ENCODE data around the gene EDN1. TPM values are rescaled to one million over a fixed set of nuclear protein-coding genes. Genes with fewer than 3 reads are reported as not detected.
A peak's percentile ranks its signal among the peaks of the same experiment; 100 is the strongest.
"Not testable (repeated sequence)": the region's sequence is repeated elsewhere in the genome, so short reads cannot be mapped to it uniquely, and the experiment has no call there.

The EDN1 gene
- polyA plus RNA-seq, 6 donors from 2014 or later, result 0.13 to 0.27 (median 0.16) TPM; not detected in 3

DNA sequence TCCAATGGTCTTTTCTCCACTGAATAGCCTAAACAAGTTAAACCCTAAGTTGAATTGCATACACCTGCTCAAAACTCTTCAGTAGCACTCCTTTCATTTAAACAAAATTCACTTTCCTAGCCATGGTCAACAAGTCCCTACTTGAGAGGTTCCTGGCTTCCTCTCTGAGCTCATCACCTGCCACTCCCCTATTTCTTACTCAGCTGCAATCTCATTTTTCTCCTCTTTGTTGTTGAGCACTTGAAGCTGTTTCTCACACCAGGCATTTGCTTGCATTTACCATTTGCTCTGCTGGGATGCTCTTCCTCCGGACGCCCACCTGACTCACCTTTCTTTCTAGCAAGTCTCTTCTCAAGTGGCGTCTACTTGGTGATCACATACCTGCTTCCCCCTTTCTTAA is 38.5 kb downstream of the EDN1 start:
- no peaks in the 10 kb centered on the region for H3K36me3 Mint-ChIP-seq
- DNase-seq, result no peak
- ATAC-seq (ENCODE audit: low read depth in 2 of 2), result no peak
- peak overlapping the region in 1 of 6 donors; percentile 2 for H3K27ac Mint-ChIP-seq
- H3K9me3 Mint-ChIP-seq, result peaks cover 0 to 1% (median 0%) of the 10 kb centered on the region in 7 donors
- peaks cover 0 to 16% (median 5%) of the 10 kb centered on the region in 3 donors for H3K4me1 Mint-ChIP-seq
- no peak overlapping the region for H3K4me3 Mint-ChIP-seq
- H3K27me3 Mint-ChIP-seq, result peaks cover 3 to 6% (median 4%) of the 10 kb centered on the region in 3 donors

DNA sequence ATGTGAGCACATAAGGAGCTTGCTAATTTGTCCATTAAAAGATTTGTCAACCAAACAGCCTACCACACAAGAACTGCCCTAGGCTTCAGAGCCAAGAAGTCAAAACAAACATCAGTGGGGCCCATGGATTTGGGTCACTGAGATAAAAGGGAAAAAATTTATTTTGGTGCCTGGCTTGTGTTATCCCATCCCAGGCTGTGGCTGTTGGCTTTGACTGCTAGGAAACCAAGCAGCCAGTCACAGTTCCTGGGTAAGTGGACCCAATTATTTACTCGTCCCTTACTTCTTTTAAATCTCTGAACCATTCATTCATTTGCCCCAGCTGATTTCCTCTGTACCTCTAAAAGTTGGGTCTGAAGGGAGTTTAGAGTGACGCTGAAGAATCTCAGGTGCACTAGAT is 41.3 kb downstream of the EDN1 start:
- no peak for DNase-seq
- H3K27me3 Mint-ChIP-seq, result peaks cover 0 to 3% (median 0%) of the 10 kb centered on the region in 3 donors
- H3K27ac Mint-ChIP-seq, result peak overlapping the region in 1 of 6 donors; percentile 15
- H3K9me3 Mint-ChIP-seq, result peaks cover 0 to 1% (median 0%) of the 10 kb centered on the region in 7 donors
- no peaks in the 10 kb centered on the region for H3K36me3 Mint-ChIP-seq
- peaks cover 0 to 16% (median 12%) of the 10 kb centered on the region in 3 donors for H3K4me1 Mint-ChIP-seq
- no peak overlapping the region for H3K4me3 Mint-ChIP-seq
- ATAC-seq (ENCODE audit: low read depth in 2 of 2), result no peak

DNA sequence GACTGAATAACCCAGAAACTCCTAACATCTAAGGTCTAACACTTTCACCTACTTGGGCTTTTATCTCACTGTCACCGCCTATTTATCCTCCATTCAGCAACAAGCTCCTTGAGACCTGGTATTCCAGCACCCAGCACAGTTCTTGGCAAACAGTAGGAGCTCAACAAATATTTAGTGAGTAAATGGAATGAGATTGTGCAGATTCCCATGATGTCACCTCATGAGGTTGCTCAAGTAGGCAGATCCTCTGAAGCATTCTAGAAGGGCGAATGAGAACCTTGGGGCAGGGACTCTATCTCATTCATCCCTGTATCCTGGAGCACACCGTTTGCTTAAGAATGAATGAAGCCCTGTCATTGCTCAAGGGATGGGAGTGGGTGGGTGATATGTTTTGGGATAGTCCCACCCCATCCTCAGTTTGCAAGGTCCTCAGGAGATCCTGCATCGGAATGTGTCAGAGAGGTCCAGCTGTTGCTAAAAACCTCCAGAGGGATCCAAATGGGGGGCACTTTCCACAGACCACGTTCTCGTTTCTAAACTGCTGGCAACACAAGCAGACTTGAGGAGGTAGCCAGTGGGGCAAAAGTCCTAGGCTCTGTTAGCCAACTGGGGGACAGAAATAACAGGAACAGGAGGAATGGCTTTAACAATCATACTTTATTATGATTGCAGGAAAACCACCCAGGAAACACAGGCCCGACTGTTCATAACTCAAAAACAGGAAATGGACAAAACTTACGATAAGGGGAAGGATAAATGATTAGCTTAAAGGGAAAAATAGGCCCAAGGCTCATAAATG is 42.0 kb downstream of the EDN1 start:
- DNase-seq, result no peak
- H3K9me3 Mint-ChIP-seq, result peaks cover 0 to 1% (median 0%) of the 10 kb centered on the region in 7 donors
- peaks cover 0 to 3% (median 0%) of the 10 kb centered on the region in 3 donors for H3K27me3 Mint-ChIP-seq
- H3K4me1 Mint-ChIP-seq, result peaks cover 0 to 16% (median 12%) of the 10 kb centered on the region in 3 donors
- peak overlapping the region in 2 of 8 donors; percentile 10 to 67 for H3K4me3 Mint-ChIP-seq
- ATAC-seq (ENCODE audit: low read depth in 2 of 2), result no peak
- peak overlapping the region in 2 of 6 donors; percentile 12 to 15 for H3K27ac Mint-ChIP-seq
- H3K36me3 Mint-ChIP-seq, result no peaks in the 10 kb centered on the region

DNA sequence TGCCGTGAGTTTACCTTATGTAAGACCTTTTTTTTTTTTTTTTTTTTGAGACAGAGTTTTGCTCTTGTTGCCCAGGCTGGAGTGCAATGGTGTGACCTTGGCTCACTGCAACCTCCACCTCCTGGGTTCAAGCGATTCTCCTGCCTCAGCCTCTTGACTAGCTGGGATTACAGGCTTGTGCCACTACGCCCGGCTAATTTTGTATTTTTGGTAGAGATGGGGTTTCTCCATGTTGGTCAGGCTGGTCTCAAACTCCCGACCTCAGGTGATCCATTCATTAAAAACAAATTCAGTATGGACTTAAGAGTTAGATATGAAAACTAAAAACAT is 42.6 kb downstream of the EDN1 start:
- not testable (repeated sequence) for H3K36me3 Mint-ChIP-seq; H3K27ac Mint-ChIP-seq; ATAC-seq (ENCODE audit: low read depth in 2 of 2); H3K4me3 Mint-ChIP-seq; H3K27me3 Mint-ChIP-seq; H3K9me3 Mint-ChIP-seq; DNase-seq
- peaks cover 0 to 16% (median 12%) of the 10 kb centered on the region in 3 donors for H3K4me1 Mint-ChIP-seq

DNA sequence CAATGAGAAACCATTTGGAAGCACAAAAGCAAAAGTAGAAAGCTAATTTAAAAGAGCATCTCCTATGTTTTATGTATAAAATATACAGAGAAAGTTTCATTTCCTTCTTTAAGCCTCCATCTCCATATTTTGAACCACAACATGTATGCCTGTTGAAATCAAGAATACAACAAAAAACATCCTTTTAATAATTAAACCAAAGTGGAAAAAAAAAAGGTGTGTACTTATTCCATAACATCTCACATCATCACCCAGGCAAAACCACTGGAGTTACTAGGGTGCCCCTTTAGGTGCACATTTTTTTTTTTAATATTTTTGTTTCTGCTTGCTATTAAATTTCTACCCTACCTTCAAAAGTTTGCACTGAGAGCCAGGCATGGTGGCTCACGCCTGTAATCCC is 43.0 kb downstream of the EDN1 start:
- Mint-ChIP-seq H3K27ac (no peak overlapping the region), H3K4me3 (peak overlapping the region in 1 of 8 donors; percentile 37), H3K9me3 (peaks cover 0 to 1% (median 0%) of the 10 kb centered on the region in 7 donors), H3K27me3 (peaks cover 0 to 2% (median 0%) of the 10 kb centered on the region in 3 donors), H3K36me3 (no peaks in the 10 kb centered on the region), H3K4me1 (peaks cover 0 to 16% (median 12%) of the 10 kb centered on the region in 3 donors)
- ATAC-seq (ENCODE audit: low read depth in 2 of 2) (no peak), DNase-seq (no peak)

DNA sequence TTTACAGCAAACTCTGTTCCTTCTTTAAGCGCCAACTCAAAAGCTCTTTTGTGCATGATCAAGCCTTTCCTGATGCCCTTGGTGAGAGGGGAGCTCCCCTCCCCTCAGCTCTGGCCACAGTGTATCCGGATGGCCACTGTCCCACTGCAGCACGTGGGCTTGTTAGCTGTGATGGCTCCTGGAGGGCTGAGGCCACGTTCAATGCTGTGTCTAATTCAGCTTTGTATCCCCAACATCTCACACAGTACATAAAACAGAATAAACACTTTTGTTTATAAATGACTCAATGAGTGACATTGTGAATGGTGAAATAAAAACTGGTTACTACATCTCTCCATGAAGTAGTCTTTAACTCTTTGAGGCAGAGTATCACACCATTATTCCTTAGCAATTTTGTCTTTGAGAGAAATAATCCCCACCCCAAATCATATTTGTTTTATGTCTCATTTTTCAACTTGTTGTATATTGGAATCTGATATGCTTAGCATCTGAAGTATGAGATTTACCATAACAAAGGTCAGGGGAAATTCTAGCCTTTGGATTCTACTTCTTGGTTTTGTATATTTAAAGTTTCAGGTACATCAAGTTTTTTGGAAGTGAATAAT is 44.5 kb downstream of the EDN1 start:
- Mint-ChIP-seq H3K27me3 (peaks cover 0 to 4% (median 3%) of the 10 kb centered on the region in 3 donors), H3K27ac (peak overlapping the region in 1 of 6 donors; percentile 50), H3K4me3 (no peak overlapping the region), H3K9me3 (peaks cover 0 to 1% (median 0%) of the 10 kb centered on the region in 7 donors), H3K36me3 (no peaks in the 10 kb centered on the region), H3K4me1 (peaks cover 0 to 16% (median 12%) of the 10 kb centered on the region in 3 donors)
- ATAC-seq (ENCODE audit: low read depth in 2 of 2) (no peak), DNase-seq (no peak)

DNA sequence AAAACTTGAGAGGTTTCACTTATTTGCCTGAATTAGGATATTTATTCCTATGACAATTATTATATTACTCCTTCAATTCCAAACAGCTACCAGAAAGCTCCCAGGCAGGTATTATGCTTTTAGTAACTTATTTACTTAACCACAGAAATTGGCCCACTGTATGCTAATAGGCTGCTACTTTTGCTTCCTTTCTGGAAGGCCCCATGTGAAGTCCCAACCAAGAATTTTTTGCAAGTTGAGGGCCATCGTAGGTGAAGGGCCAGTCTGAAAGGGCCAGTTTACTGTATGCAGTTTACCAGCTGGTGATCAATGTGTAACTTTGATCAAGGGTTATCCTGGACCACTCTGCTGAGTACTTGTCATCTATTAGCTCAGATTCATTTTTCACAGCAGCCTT is 45.0 kb downstream of the EDN1 start:
- H3K27ac Mint-ChIP-seq, result peak overlapping the region in 1 of 6 donors; percentile 50
- H3K4me1 Mint-ChIP-seq, result peaks cover 0 to 16% (median 12%) of the 10 kb centered on the region in 3 donors
- ATAC-seq (ENCODE audit: low read depth in 2 of 2) (no peak), DNase-seq (no peak)
- peaks cover 0 to 9% (median 8%) of the 10 kb centered on the region in 3 donors for H3K27me3 Mint-ChIP-seq
- peaks cover 0 to 1% (median 0%) of the 10 kb centered on the region in 7 donors for H3K9me3 Mint-ChIP-seq
- H3K4me3 Mint-ChIP-seq, result no peak overlapping the region
- H3K36me3 Mint-ChIP-seq, result no peaks in the 10 kb centered on the region

DNA sequence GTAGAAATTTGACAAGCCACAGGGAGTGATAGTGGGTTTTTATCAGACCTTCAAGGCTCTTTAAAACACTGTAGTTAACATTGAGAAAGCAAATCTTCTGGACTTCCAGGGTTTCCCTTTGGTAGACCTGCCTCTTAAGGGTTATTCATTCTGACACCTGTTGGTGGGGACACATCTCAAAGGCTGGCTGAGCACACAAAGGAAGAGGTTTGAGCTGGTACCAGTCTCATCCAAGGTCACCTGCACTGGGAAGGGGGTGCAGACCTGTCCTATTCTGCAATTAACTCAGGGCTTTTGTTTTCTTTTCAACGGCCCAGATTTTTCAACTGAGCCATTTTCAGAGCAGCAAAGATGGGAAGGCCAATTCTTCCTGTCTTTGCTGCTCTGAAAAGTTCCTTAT is 45.6 kb downstream of the EDN1 start:
- peaks cover 0 to 16% (median 12%) of the 10 kb centered on the region in 3 donors for H3K4me1 Mint-ChIP-seq
- H3K27me3 Mint-ChIP-seq, result peaks cover 6 to 14% (median 14%) of the 10 kb centered on the region in 3 donors
- ATAC-seq (ENCODE audit: low read depth in 2 of 2) (no peak), DNase-seq (no peak)
- no peak overlapping the region for H3K4me3 Mint-ChIP-seq
- H3K36me3 Mint-ChIP-seq, result no peaks in the 10 kb centered on the region
- H3K9me3 Mint-ChIP-seq, result peaks cover 0 to under 1% (median 0%) of the 10 kb centered on the region in 7 donors
- H3K27ac Mint-ChIP-seq, result no peak overlapping the region

DNA sequence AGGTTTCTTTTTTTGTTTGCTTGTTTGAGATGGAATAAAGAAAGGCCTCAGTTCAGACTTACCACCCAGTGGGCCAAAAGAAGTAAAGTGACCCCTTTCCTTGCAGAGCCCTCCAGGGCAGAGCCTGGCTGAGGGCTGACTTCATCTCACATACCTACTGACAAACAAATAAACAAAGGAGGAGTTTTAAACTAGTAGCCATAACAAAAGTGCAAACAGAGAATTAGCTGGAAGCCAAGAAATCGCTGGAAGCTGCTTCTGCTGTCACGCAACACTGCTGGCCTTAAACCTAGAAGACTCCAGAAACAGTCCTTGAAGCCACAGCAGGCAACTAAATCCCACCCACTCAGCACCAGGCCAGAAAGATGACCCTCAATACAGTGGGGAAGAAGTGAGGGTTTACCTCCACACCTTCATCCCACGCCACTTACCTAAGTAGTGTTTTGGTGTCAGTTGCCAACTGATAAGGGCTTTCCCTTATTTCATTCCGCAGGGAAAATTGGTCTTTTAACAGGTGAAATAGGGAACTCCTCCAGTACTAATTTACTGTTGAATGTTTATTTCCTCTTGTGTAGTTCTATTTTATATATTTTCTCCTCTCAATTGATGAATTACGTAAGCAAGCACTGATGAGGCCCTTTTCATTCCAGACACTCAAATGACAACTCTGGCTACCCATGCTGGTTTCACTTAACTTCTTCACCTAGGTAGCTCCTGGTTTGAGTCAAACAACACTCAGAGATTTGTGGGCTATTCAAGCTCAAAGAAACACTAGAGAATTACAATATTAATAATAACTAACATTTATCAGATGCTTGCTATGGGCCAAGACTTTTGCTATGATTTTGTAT is 46.2 kb downstream of the EDN1 start:
- no peak overlapping the region for H3K27ac Mint-ChIP-seq
- peaks cover 9 to 14% (median 14%) of the 10 kb centered on the region in 3 donors for H3K27me3 Mint-ChIP-seq
- H3K9me3 Mint-ChIP-seq, result no peaks in the 10 kb centered on the region
- H3K4me1 Mint-ChIP-seq, result peaks cover 0 to 16% (median 12%) of the 10 kb centered on the region in 3 donors
- DNase-seq (no peak), ATAC-seq (ENCODE audit: low read depth in 2 of 2) (no peak)
- no peak overlapping the region for H3K4me3 Mint-ChIP-seq
- H3K36me3 Mint-ChIP-seq, result no peaks in the 10 kb centered on the region

DNA sequence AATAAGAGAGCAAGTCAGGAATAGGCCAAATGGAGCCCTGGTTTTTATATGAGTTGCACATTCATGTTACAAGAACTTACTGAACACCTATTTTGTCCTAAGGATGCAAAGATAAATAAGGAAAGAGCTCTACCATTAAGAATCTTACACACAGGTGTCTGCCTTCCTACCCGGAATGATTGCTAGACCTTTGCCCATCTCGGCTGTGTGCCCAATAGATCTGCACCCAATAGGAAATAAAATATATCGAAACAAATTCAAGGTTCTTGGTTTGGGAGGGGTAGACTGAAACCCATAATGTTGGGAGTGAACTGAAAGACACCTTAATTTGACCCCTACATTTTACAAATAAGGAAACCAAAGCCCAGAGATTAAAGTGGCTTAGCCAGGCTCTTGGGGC is 48.9 kb downstream of the EDN1 start:
- Mint-ChIP-seq H3K27ac (no peak overlapping the region), H3K4me3 (no peak overlapping the region), H3K4me1 (peaks cover 0 to 6% (median 1%) of the 10 kb centered on the region in 3 donors), H3K36me3 (no peaks in the 10 kb centered on the region), H3K9me3 (no peaks in the 10 kb centered on the region), H3K27me3 (peaks cover 9 to 22% (median 19%) of the 10 kb centered on the region in 3 donors)
- DNase-seq, result no peak
- no peak for ATAC-seq (ENCODE audit: low read depth in 2 of 2)

DNA sequence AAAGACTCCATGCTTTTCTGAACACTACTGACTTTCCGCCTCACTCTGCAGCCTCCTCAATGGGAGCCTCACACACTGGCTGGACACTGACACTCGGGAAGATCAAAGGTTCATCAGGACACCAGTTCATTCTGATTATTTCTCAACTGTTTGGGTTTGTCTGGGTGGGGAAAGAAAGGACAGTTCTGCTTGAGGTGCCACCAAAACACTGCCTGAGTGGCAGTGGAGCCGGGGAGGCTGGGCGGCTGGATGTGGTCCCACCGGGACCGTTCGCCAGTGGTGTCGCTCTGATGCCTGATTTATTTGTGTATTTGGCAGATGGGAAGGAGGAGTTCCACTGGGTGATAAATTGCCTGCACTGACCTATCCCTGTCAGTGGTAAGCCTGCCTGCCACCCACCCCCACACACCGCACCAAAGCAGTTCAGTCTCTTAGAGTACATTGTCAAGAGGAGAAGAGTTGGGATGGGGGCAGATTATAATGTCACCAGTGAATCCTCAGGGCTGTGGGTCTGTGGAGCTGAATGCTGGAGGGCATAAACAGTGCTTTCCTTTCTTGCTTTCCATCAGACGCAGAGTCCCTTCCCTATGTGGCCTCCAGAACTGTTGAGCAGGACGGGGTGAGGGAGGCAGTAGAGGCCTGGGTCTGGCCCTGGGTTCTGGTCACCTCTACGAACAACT is 49.8 kb downstream of the EDN1 start:
- Mint-ChIP-seq H3K27me3 (peaks cover 9 to 25% (median 22%) of the 10 kb centered on the region in 3 donors), H3K36me3 (no peaks in the 10 kb centered on the region), H3K9me3 (no peaks in the 10 kb centered on the region), H3K4me3 (peak overlapping the region in 1 of 8 donors; percentile 5), H3K27ac (no peak overlapping the region), H3K4me1 (peaks cover 0 to 1% (median 0%) of the 10 kb centered on the region in 3 donors)
- ATAC-seq (ENCODE audit: low read depth in 2 of 2), result no peak
- no peak for DNase-seq

DNA sequence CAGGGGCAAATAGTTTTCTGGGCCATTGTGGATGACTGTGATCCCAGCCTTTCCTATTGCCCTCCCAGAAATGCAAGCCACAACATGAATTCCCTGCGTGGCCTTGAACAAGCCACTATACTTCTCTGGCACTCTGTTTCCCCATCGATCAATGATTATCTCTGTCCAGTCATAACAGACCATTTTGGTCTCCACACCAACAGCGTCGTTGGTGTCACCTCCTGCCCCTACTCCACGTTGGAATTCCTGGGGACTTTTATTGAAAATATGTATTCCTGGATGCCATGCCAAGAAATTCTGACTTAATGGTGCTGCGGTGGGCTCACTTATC is 50.3 kb downstream of the EDN1 start:
- H3K27ac Mint-ChIP-seq, result no peak overlapping the region
- peaks cover 0 to 1% (median 0%) of the 10 kb centered on the region in 3 donors for H3K4me1 Mint-ChIP-seq
- no peaks in the 10 kb centered on the region for H3K9me3 Mint-ChIP-seq
- peak overlapping the region in 1 of 8 donors; percentile 43 for H3K4me3 Mint-ChIP-seq
- no peaks in the 10 kb centered on the region for H3K36me3 Mint-ChIP-seq
- DNase-seq (no peak), ATAC-seq (ENCODE audit: low read depth in 2 of 2) (no peak)
- H3K27me3 Mint-ChIP-seq, result peaks cover 9 to 25% (median 22%) of the 10 kb centered on the region in 3 donors

DNA sequence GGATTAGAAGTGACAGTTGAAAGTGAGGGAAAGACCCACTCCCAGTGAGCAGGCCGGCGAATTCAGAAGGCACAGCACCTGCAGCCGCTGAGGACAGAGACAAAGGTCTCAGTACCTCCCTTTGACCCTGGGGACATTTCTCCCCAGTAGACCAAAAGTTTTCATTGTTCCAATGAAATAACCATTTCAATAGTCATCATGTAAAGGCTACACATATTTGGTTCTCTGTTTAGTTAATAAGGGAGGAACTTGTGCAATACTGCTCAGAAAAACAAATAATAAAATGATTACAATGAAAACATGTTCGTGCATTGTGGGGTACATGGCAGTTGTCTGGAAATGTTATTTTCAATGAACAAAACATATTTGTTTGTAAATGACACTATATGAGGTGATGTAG is 52.5 kb downstream of the EDN1 start:
- no peaks in the 10 kb centered on the region for H3K36me3 Mint-ChIP-seq
- H3K4me1 Mint-ChIP-seq, result peaks cover 0 to 1% (median 0%) of the 10 kb centered on the region in 3 donors
- no peaks in the 10 kb centered on the region for H3K9me3 Mint-ChIP-seq
- no peak for DNase-seq
- H3K27me3 Mint-ChIP-seq, result peaks cover 9 to 25% (median 22%) of the 10 kb centered on the region in 3 donors
- no peak overlapping the region for H3K4me3 Mint-ChIP-seq
- H3K27ac Mint-ChIP-seq, result peak overlapping the region in 1 of 6 donors; percentile 21
- no peak for ATAC-seq (ENCODE audit: low read depth in 2 of 2)

Measured in naive B cell (primary cell).